Fibroblast of lung (primary cell): ENCODE data around the gene SGIP1.

Source experiments
- CTCF ChIP-seq, 2 donors: IDR thresholded peaks in 1 of 2; conservative IDR thresholded peaks in 1 of 2; 1 replicate in 1 of 2; 2 replicates in 1 of 2; pipeline ENCODE4 v1.5.1; 2011 to 2012; ENCODE audit warnings: low read length in 2 of 2, control low read depth in 1 of 2, inconsistent platforms in 1 of 2, low read depth in 1 of 2, mild to moderate bottlenecking in 1 of 2
- EZH2 ChIP-seq: IDR thresholded peaks from 2 replicates; pipeline ENCODE4 v1.5.1; 2012; ENCODE audit warnings: low read length, control low read depth, mild to moderate bottlenecking; ENCODE audit errors: missing control alignments

- TF ChIP-seq CTCF (conservative IDR thresholded peaks at IDR 0.05 in 1 of 2, IDR thresholded peaks at IDR 0.05 in 1 of 2; ENCODE audit: low read depth in 1 of 2, low read length in 2 of 2) (no peak), EZH2 (no peak)
Observed at GRCh38 chr1:66519992-66520391, 14.0 kb upstream of the SGIP1 start.
